Fibroblast of skin of left quadriceps (primary cell): ENCODE measurements around the gene CDH15.
"Not testable (repeated sequence)": the region's sequence is repeated elsewhere in the genome, so short reads cannot be mapped to it uniquely, and the experiment has no call there.

Experiments used
- DNase-seq, 2 experiments: peaks; one replicate each; pipeline ENCODE4 v3.0.0-alpha.2; 2013; ENCODE audit warnings: low read depth in 2 of 2

The CDH15 gene

GRCh38 chr16:89155851-89156739, 15.5 kb upstream of the CDH15 start:
- DNase-seq = no peak

GRCh38 chr16:89156740-89157645, 14.6 kb upstream of the CDH15 start:
- DNase-seq = no peak

DNA sequence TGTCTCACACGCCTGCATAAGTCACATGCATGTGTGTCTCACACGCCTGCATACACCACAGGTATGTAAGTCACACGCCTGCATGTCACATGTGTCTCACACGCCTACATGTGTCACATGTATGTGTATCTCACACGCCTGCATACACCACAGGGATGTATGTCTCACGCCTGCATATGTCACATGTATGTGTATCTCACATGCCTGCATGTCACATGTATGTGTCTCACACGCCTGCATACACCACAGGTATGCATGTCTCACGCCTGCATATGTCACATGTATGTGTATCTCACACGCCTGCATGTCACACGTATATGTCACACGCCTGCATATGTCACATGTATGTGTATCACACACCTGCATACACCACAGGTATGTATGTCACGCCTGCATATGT, 13.8 kb upstream of the CDH15 start:
- DNase-seq = no peak

DNA sequence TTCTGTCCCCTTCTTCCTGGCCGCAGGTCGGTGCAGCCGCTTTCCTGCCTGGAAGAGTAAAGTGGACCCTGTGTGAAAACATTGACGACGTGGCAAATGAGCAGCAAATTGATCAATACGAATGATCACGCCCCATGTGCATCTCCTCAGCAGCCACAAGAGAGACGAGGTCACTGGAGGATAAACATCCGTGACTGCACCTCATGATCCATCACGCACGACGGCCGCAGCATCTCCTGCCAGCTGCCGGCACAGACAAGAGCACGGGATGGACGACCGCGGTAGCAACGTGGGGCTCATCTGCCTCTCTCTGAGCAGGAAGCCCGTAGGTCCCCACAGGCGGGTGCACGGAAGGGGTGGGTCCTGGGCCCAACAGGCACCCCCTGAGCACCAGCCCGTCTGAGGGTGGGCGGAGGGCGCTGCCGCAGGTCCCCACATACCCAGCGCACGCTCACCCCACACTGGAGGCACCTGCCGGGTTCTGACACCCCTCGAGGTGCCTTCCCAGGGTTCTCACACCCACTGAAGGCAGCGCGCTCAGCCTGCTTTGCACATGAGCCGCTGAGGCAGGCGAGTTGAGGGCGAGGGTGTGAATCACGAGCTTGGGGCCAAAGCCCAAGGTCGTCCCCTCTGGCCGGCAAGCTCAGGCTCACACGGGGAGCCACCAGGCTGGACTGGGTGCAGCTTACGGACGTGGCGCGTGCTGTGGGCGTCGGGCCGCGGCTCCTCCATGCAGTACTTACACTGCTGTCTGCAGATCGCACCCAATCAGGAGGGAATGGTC, 12.3 kb upstream of the CDH15 start:
- DNase-seq = no peak

- DNase-seq = no peak
Observed at GRCh38 chr16:89159850-89160354, 11.6 kb upstream of the CDH15 start.

DNA sequence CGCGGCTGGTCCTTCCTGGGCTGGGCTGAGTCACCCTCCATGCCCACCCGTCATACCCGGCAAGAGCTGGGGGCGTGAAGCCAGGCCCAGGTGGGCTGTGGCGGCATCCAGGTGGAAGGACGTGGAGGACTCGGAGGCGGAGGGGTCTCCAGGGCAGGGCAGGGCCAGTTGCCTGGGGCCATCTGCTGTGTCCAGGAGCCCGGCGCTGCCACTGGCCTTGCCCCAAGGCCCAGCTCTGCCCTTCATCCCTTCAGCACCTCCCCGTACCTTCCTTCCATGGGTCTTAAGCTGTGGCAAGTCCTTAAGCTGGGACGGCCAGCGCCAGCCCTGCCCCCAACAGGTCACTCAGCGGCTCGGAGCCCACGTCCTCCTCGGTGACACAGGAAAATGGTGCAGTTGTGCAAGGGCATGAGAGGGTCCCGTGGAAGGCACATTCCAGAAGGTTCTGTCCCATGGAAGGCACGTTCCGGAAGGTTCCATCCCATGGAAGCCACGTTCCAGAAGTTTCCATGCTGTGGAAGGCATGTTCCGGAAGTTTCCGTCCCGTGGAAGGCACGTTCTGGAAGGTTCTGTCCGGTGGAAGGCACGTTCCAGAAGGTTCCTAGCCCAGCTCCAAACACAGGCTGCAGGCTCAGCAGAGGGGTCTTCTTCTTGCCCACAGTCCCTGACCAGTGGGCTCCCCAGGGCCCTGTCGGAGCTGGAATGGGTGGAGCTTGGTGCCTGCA, 10.4 kb upstream of the CDH15 start:
- no peak for DNase-seq

DNA sequence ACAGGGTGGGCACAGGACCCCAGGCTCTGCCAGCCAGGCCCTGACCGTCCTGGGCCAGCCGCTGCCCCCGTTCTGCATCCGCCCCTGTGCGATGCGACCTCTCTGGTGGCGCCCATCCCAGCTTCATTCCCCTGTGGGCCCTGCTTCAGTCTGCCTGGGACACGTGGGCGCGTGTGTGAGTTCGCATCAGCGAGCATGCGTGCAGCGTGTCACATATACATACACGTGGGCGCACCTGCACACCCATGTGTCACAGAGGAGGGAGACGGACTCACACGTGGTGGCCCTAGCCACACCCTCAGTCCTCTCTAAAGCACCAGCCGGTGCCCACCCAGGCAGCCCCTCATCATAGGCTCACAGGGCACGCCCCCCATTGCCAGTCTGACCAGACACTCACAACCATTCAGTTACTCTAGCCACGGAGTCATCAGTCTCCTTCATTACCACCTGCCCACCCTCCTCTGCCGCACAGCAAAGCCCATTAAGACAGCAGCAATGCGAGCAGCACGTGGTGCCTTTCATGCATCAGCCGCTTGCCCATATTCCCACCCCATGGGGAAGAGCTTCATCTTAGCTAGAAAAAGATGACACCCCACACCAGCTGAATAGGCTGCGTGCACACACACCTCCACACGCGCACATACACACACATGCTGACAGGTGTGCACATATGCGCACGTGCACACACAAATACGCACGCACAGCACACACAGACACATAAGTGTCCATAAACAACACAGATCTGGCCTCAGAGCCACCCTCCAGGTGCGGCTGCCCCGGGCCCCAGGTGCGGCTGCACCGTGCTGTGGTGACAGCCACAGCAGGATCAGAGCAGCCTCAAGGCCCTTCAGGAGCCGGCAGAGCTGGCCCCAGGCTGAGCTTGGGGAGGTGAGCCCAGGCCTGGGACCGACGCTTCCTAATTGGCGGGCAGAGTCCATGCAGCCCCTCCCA, 9.5 kb upstream of the CDH15 start:
- DNase-seq = no peak

DNA sequence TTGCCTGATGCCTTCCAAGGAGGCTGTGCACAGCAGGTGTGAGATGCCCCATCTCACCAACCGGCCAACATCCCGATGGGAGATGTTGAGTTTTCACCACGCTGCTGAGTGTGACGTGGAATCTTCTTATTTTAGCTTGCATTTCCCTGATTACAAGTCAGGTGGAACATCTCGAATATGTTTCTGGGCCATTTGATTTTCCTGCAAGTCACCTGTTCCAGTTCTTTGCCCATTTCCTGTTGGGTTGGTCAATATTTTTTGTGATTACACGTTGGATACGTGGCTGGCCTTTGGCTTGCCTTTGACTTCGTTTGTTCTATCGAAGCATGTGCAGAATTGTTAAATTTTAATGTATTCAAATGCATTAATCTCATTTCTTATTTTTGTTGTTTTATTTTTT, 8.3 kb upstream of the CDH15 start:
- no peak for DNase-seq

- DNase-seq = no peak
Observed at GRCh38 chr16:89164436-89164835, 7.1 kb upstream of the CDH15 start.

DNA sequence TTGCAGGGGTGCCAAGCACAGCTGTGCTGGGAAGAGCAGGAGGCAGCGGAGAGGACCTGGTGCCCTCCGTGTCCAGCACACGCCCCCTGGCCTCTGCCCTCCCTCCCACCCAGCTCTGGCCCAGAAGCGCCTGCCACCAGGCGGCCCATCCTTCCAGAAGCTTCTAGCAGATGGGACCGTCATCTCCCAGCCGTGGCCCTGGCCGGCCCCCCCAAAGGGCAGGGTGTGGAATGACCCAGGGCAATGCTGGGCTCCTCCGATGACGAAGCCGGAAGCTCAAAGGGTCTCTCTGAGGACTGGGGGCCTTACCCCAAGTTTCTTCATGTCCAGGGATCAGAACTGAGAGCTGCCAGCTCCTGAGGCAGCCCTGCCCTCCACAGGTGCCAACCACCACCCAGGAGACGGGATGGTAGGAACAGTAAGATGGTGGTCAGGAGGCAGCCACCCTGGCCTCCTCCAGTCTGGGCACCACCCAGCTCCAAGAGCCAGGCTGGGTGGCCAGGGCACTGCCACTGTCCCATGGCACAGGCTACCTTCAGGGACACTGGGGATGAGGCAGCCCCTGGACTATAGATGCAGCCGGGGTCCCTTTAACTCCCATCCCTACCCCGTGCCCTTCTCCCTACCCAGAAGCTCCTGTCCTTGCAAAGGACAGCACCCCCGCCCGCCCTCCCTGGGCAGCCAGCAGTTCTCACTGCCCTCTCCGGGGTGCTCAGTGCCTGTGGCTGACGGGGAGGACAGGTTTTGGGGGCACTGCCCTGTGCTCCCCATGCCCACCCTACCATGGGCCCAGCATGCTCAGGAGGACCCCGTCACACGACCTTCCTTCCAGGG, 6.5 kb upstream of the CDH15 start:
- DNase-seq = no peak

GRCh38 chr16:89165681-89165979, 5.9 kb upstream of the CDH15 start:
- not testable (repeated sequence) for DNase-seq

- no peak for DNase-seq
Observed at GRCh38 chr16:89166696-89167424, 4.7 kb upstream of the CDH15 start.

GRCh38 chr16:89167425-89167941, 4.1 kb upstream of the CDH15 start:
- DNase-seq = peak; percentile 25

DNA sequence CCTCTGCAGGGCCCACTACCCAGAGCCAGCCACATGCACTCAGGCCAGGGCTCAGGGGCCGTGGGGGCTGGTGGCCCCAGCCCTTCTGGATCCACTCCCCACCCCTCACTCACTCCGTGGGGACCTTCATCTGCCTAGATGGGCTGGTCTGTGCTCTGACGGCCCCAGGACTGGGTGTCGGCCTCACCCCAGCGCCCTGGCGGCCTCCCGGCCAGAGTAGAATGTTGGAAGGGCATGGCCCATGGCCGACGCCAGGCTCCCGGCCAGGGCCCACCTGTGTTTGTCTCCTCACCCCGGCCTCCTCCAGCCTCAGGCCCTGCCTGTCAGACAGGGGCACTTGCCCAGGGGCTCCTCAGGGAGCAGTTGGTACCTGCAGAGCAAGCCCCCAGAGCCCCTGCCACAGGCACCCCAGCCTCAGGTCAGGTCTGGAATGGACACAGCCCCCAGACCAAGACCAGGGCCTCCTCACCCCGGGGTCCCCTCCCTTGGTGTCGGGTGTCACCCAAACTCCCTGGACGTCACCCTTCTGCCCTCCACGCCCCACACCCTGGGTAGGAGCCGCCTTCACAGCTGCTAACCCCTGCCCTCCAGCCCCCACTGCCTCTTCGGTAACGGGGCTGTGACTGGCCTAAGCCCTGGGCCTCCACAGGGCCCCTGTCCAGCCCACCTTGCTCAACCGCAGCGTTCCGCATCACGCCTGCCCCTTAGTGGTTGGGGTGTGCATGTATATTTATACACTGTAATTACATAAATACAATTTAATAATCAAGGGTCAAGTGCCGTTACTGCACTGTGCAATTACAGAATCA, 3.0 kb upstream of the CDH15 start:
- no peak for DNase-seq

DNA sequence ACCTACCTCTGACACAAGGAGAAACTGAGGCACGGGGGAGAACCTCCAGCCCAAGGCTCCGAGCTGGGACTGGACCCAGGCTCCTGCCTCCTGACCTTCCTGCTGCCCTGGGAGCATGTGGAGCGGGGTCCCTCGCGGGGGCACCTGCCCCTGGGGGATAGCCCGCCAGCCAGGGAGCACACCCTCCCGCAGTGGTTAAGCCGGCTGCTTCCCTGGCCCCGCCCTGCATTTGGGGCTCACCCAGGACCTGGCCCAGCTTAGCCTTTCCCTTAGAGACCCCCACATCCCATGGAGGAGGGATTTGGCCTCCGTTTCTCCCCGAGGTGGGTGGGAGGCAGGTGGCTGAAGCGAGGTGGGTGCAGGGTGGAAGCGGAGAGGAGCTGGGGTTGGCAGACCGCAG, 1.8 kb upstream of the CDH15 start:
- DNase-seq = no peak

- no peak for DNase-seq
Observed at GRCh38 chr16:89170346-89171215, 967 bp upstream of the CDH15 start.

- DNase-seq = no peak
Observed at GRCh38 chr16:89172171-89172527, 601 bp downstream of the CDH15 start.
